H1 (cell line): ENCODE measurements around the gene ZNF248. TPM values are rescaled to one million over a fixed set of nuclear protein-coding genes. Genes with fewer than 3 reads are reported as not detected.

ENCODE experiments used
- CTCF ChIA-PET: fragments of 300-600 bp; sonication (Branson Sonifier 250); formaldehyde crosslinking; loops from one replicate; lab custom pipeline; 2021; ENCODE audit not compliant: partially characterized antibody; lab: Charles Lee
- POLR2A ChIA-PET: fragments of 300-600 bp; sonication (Branson Sonifier 250); formaldehyde crosslinking; loops from one replicate; lab custom pipeline; 2021; ENCODE audit warnings: inconsistent platforms; ENCODE audit not compliant: partially characterized antibody; lab: Charles Lee
- DNase-seq, 2 experiments: peaks; one replicate each; pipeline versions ENCODE4 v3.0.0 to v3.0.0-alpha.2; 2010 to 2022; ENCODE audit warnings: low spot score in 2 of 2, low read depth in 1 of 2, mixed read lengths in 1 of 2
- FAIRE-seq: peaks from 2 replicates; lab custom pipeline; 2011; peaks lifted over from hg19 to GRCh38; lab: Jason Lieb, UNC
- H2AFZ ChIP-seq: 2 replicates; pipeline ENCODE4 v1.8.1; 2012; ENCODE audit warnings: low read length, inconsistent platforms
- H2AK5ac ChIP-seq: 2 replicates; pipeline ENCODE4 v1.6.1; 2013; ENCODE audit warnings: low read depth, low read length
- H2BK120ac ChIP-seq: replicated peaks from 2 replicates; pipeline ENCODE3; 2013; ENCODE audit warnings: low read depth, low read length, inconsistent platforms
- H2BK12ac ChIP-seq: 2 replicates; pipeline ENCODE4 v1.6.1; 2013; ENCODE audit warnings: low read depth, low read length
- H2BK15ac ChIP-seq: 2 replicates; pipeline ENCODE4 v1.6.1; 2013; ENCODE audit warnings: low read length
- H2BK20ac ChIP-seq: 2 replicates; pipeline ENCODE4 v1.6.1; 2013; ENCODE audit warnings: low read length
- H2BK5ac ChIP-seq: 2 replicates; pipeline ENCODE4 v1.6.1; 2013; ENCODE audit warnings: low read depth, low read length
- H3K14ac ChIP-seq: 2 replicates; pipeline ENCODE4 v1.6.1; 2013; ENCODE audit warnings: inconsistent platforms; ENCODE audit not compliant: insufficient read length
- H3K18ac ChIP-seq: 2 replicates; pipeline ENCODE4 v1.6.1; 2013; ENCODE audit warnings: low read length; ENCODE audit errors: extremely low read depth
- H3K23ac ChIP-seq: 2 replicates; pipeline ENCODE4 v1.6.1; 2013; ENCODE audit warnings: inconsistent platforms; ENCODE audit not compliant: insufficient read length
- H3K23me2 ChIP-seq: 2 replicates; pipeline ENCODE4 v1.6.1; 2013; ENCODE audit warnings: low read depth, low read length
- H3K27ac ChIP-seq: 2 replicates; pipeline ENCODE4 v1.6.1; 2011; ENCODE audit warnings: low read depth, low read length, inconsistent platforms
- H3K27me3 ChIP-seq, 4 experiments: replicated peaks in 1 of 4; 1 replicate in 1 of 4; 2 replicates in 3 of 4; pipeline versions ENCODE4 v1.6.1 to v1.8.1; 2011 to 2013; ENCODE audit warnings: low read length in 3 of 4, mild to moderate bottlenecking in 3 of 4, inconsistent platforms in 2 of 4, mixed read lengths in 2 of 4, moderate library complexity in 1 of 4; ENCODE audit not compliant: control insufficient read depth in 3 of 4, insufficient read depth in 3 of 4; ENCODE audit errors: extremely low read depth in 1 of 4
- H3K36me3 ChIP-seq, 4 experiments: 2 replicates each; pipeline versions ENCODE4 v1.6.1 to v1.8.1; 2011 to 2013; ENCODE audit warnings: mild to moderate bottlenecking in 4 of 4, low read length in 3 of 4, moderate library complexity in 2 of 4, control low read depth in 1 of 4, inconsistent platforms in 1 of 4; ENCODE audit not compliant: insufficient read depth in 4 of 4, control insufficient read depth in 2 of 4
- H3K4ac ChIP-seq: replicated peaks from 2 replicates; pipeline ENCODE3; 2013; ENCODE audit warnings: low read length, low read depth, mixed read lengths, inconsistent platforms; ENCODE audit not compliant: insufficient read length
- H3K4me1 ChIP-seq, 4 experiments: replicated peaks in 1 of 4; 1 replicate in 1 of 4; 2 replicates in 3 of 4; pipeline versions ENCODE4 v1.6.1 to v1.8.1; 2011 to 2013; ENCODE audit warnings: low read length in 3 of 4, inconsistent platforms in 2 of 4, mixed read lengths in 1 of 4; ENCODE audit not compliant: insufficient read depth in 4 of 4, control insufficient read depth in 3 of 4
- H3K4me2 ChIP-seq, 2 experiments: 2 replicates each; pipeline versions ENCODE4 v1.6.1 to v1.8.1; 2011 to 2013; ENCODE audit warnings: low read depth in 2 of 2, low read length in 2 of 2, control low read depth in 1 of 2, inconsistent platforms in 1 of 2, mild to moderate bottlenecking in 1 of 2; ENCODE audit not compliant: insufficient read depth in 1 of 2
- H3K4me3 ChIP-seq, 4 experiments: fragments of 200-600, 300-600 bp in 1 of 4; sonication (generic), shearing (Covaris generic), sonication (Bioruptor Twin) in 1 of 4; 2 replicates each; pipeline versions ENCODE4 v1.5.1 to v1.8.1; 2011 to 2016; ENCODE audit warnings: low read length in 4 of 4, low read depth in 3 of 4, control low read depth in 2 of 4, inconsistent platforms in 2 of 4, mild to moderate bottlenecking in 2 of 4, mixed read lengths in 1 of 4, moderate library complexity in 1 of 4; ENCODE audit not compliant: insufficient read depth in 2 of 4; ENCODE audit errors: extremely low read depth in 1 of 4
- H3K56ac ChIP-seq: replicated peaks from 2 replicates; pipeline ENCODE3; 2013; ENCODE audit warnings: low read depth, mild to moderate bottlenecking, mixed read lengths, low read length, inconsistent platforms; ENCODE audit not compliant: insufficient read length
- H3K79me1 ChIP-seq: 2 replicates; pipeline ENCODE4 v1.6.1; 2013; ENCODE audit warnings: low read depth, low read length, control low read depth
- H3K79me2 ChIP-seq, 2 experiments: 2 replicates each; pipeline versions ENCODE4 v1.6.1 to v1.8.1; 2012 to 2013; ENCODE audit warnings: low read length in 2 of 2, mild to moderate bottlenecking in 2 of 2, inconsistent platforms in 1 of 2; ENCODE audit not compliant: insufficient read depth in 2 of 2, control insufficient read depth in 1 of 2
- H3K9ac ChIP-seq, 4 experiments: replicated peaks in 1 of 4; 1 replicate in 1 of 4; 2 replicates in 3 of 4; pipeline versions ENCODE4 v1.6.1 to v1.8.1; 2011 to 2013; ENCODE audit warnings: low read depth in 3 of 4, low read length in 3 of 4, control low read depth in 2 of 4, mild to moderate bottlenecking in 2 of 4, moderate library complexity in 2 of 4, inconsistent platforms in 1 of 4; ENCODE audit errors: extremely low read depth in 1 of 4
- H3K9me3 ChIP-seq, 2 experiments: 2 replicates each; pipeline versions ENCODE4 v1.6.1 to v1.8.1; 2012 to 2013; ENCODE audit warnings: mild to moderate bottlenecking in 2 of 2, moderate library complexity in 2 of 2, control low read depth in 1 of 2, inconsistent platforms in 1 of 2, low read depth in 1 of 2, low read length in 1 of 2, mixed read lengths in 1 of 2; ENCODE audit not compliant: insufficient read depth in 2 of 2
- H4K20me1 ChIP-seq, 2 experiments: replicated peaks in 1 of 2; 2 replicates each; pipeline versions ENCODE3 to v1.8.1; 2011 to 2013; ENCODE audit warnings: inconsistent platforms in 2 of 2, low read length in 2 of 2, mild to moderate bottlenecking in 1 of 2; ENCODE audit not compliant: insufficient read depth in 2 of 2, control insufficient read depth in 1 of 2
- H4K5ac ChIP-seq: 2 replicates; pipeline ENCODE4 v1.6.1; 2013; ENCODE audit warnings: low read length, low read depth, mixed read lengths, inconsistent platforms; ENCODE audit not compliant: insufficient read length
- H4K8ac ChIP-seq: 2 replicates; pipeline ENCODE4 v1.8.0; 2013; ENCODE audit warnings: mild to moderate bottlenecking, moderate library complexity, low read length, inconsistent platforms; ENCODE audit not compliant: insufficient read depth; ENCODE audit errors: extremely low read depth
- H4K91ac ChIP-seq: replicated peaks from 2 replicates; pipeline ENCODE3; 2013; ENCODE audit warnings: low read length, mixed read lengths, inconsistent platforms; ENCODE audit not compliant: insufficient read length
- CBX8 ChIP-seq: fragments of 300-800, 300-1000 bp; sonication (generic); IDR thresholded peaks from 2 replicates; pipeline ENCODE4 v1.7.1; 2016; ENCODE audit warnings: low read depth, low read length, borderline replicate concordance
- CHD2 ChIP-seq: IDR thresholded peaks from 2 replicates; pipeline ENCODE4 v1.6.1; 2012; ENCODE audit warnings: low read length, improper control_type of control experiment
- CTCF ChIP-seq, 3 experiments: IDR thresholded peaks; 1 replicate in 2 of 3; 2 replicates in 1 of 3; pipeline versions ENCODE4 v1.5.1 to v1.6.1; 2011; ENCODE audit warnings: low read length in 3 of 3, mild to moderate bottlenecking in 3 of 3, inconsistent platforms in 2 of 3, low read depth in 1 of 3, moderate library complexity in 1 of 3; ENCODE audit not compliant: insufficient read depth in 1 of 3; ENCODE audit errors: control extremely low read depth in 1 of 3
- EGR1 ChIP-seq: IDR thresholded peaks from 2 replicates; pipeline ENCODE4 v1.6.1; 2011; ENCODE audit warnings: low read depth, low read length, borderline replicate concordance
- HDAC2 ChIP-seq, 2 experiments: fragments of 300-600 bp in 1 of 2; sonication (generic) in 1 of 2; IDR thresholded peaks; 2 replicates each; pipeline ENCODE4 v1.6.1; 2011 to 2012; ENCODE audit warnings: low read depth in 2 of 2, low read length in 2 of 2, mild to moderate bottlenecking in 2 of 2, moderate library complexity in 2 of 2, borderline replicate concordance in 1 of 2, inconsistent platforms in 1 of 2
- SAP30 ChIP-seq: fragments of 300-600 bp; sonication (generic); IDR thresholded peaks from 2 replicates; pipeline ENCODE4 v1.7.1; 2012; ENCODE audit warnings: low read length, moderate library complexity, mild to moderate bottlenecking, inconsistent platforms; ENCODE audit not compliant: insufficient read depth, insufficient replicate concordance
- SIX5 ChIP-seq: IDR thresholded peaks from 2 replicates; pipeline ENCODE4 v1.6.1; 2011; ENCODE audit warnings: mild to moderate bottlenecking, low read depth, low read length
- SP2 ChIP-seq: IDR thresholded peaks from 2 replicates; pipeline ENCODE4 v1.6.1; 2012; ENCODE audit warnings: mild to moderate bottlenecking, low read length, inconsistent platforms
- SP4 ChIP-seq: IDR thresholded peaks from 2 replicates; pipeline ENCODE4 v1.6.1; 2012; ENCODE audit warnings: low read length, inconsistent platforms
- TBP ChIP-seq: IDR thresholded peaks from 2 replicates; pipeline ENCODE4 v1.6.1; 2011; ENCODE audit warnings: low read depth, low read length, improper control_type of control experiment
- USF2 ChIP-seq: IDR thresholded peaks from 2 replicates; pipeline ENCODE4 v1.6.1; 2011; ENCODE audit warnings: low read length, improper control_type of control experiment
- WGBS, 2 experiments: shearing (Covaris generic) in 1 of 2; methylation state at CpG; one replicate each; pipeline versions ENCODE4 v1.1.6 to v1.1.7; 2013 to 2015; ENCODE audit warnings: low lambda C conversion rate in 2 of 2, mixed read lengths in 2 of 2, inconsistent platforms in 1 of 2, low coverage in 1 of 2, missing lambda C conversion rate in 1 of 2; ENCODE audit not compliant: insufficient replicate concordance in 2 of 2, insufficient coverage in 1 of 2, insufficient read length in 1 of 2; ENCODE audit errors: extremely low coverage in 1 of 2, missing lambda C conversion rate in 1 of 2; 5-methylcytosine and 5-hydroxymethylcytosine counted together
- polyA plus RNA-seq, 7 experiments: library from polyadenylated mRNA; depleted of rRNA in 3 of 7; stranded (reverse) in 5 of 7; unstranded in 2 of 7; fragments of >200 nt in 5 of 7; fragments of 200-250 nt in 2 of 7; gene quantifications; 1 replicate in 5 of 7; 2 replicates in 1 of 7; 4 replicates in 1 of 7; pipeline versions ENCODE4 v1.2.1 to v1.2.3, GENCODE V29; 2011 to 2013; ENCODE audit warnings: missing spikeins in 2 of 7, mixed read lengths in 2 of 7
- total RNA-seq: library from RNA; stranded (reverse); fragmentation: NEBNext Ultra II Directional; extraction: Animal tissue kit (Norgen Biotek cat#: 25700); gene quantifications from 2 replicates; pipeline ENCODE4 v1.2.1, GENCODE V29; 2021

ZNF248 gene
- total and polyA plus RNA-seq, 2 of the 8 experiments (the other 6 are each of a cell fraction or from before 2014, with no cell fraction given) = 9.1 TPM; not detected in 1

- no peak overlapping the region for H3K4ac ChIP-seq
- POLR2A ChIA-PET = no interaction called here
- FAIRE-seq = no peak
- no peak for TF ChIP-seq USF2
- TF ChIP-seq CTCF (IDR thresholded peaks at IDR 0.05; ENCODE audit: control extremely low read depth in 1 of 3, insufficient read depth in 1 of 3, low read depth in 1 of 3, low read length in 3 of 3) = no peak
- TF ChIP-seq SAP30 = no peak
- TF ChIP-seq CHD2 = no peak
- no peak for TF ChIP-seq EGR1
- no peak for TF ChIP-seq CBX8
- no peak for TF ChIP-seq TBP
- no peak for TF ChIP-seq SIX5
- no peak for TF ChIP-seq HDAC2 (IDR thresholded peaks at IDR 0.05; ENCODE audit: borderline replicate concordance in 1 of 2, low read depth in 2 of 2, low read length in 2 of 2)
- no peak for TF ChIP-seq SP4
- no peak for TF ChIP-seq SP2
Measured at GRCh38 chr10:37803269-37803668, 54.1 kb downstream of the ZNF248 start.

More at GRCh38 chr10:37803269-37803668, 54.1 kb downstream of the ZNF248 start:
- Histone ChIP-seq H3K4me2 (no peak overlapping the region), H3K36me3 (no peaks in the 10 kb centered on the region), H2BK15ac (no peak overlapping the region), H3K4me1 (no peaks in the 10 kb centered on the region), H3K4me3 (no peak overlapping the region), H4K20me1 (no peaks in the 10 kb centered on the region), H4K8ac (no peak overlapping the region), H3K23me2 (no peaks in the 10 kb centered on the region), H3K56ac (no peak overlapping the region), H4K91ac (no peak overlapping the region), H3K79me1 (no peaks in the 10 kb centered on the region), H3K23ac (no peak overlapping the region), H2AK5ac (no peak overlapping the region), H3K14ac (no peak overlapping the region), H3K18ac (no peak overlapping the region), H3K9ac (no peak overlapping the region), H3K27ac (no peak overlapping the region), H3K27me3 (no peaks in the 10 kb centered on the region), H2BK20ac (no peak overlapping the region), H3K79me2 (no peaks in the 10 kb centered on the region), H4K5ac (no peak overlapping the region), H2BK120ac (no peak overlapping the region), H2BK12ac (no peak overlapping the region), H3K9me3 (peaks cover 38 to 57% of the 10 kb centered on the region in 2 experiments), H2AFZ (no peak overlapping the region), H2BK5ac (no peak overlapping the region)
- WGBS, 2 experiments = 47% methylated on average over 3 of the region's 3 CpGs; no CpG with 5 or more reads in 1 of the 2 experiments
- CTCF ChIA-PET = no interaction called here
- no peak for DNase-seq
